Brain microvascular endothelial cell (primary cell): Measurements from ENCODE around the gene ZFHX3.
A peak's percentile ranks its signal among the peaks of the same experiment; 100 is the strongest.

ENCODE experiments used
- DNase-seq: peaks from one replicate; pipeline ENCODE4 v3.0.0-alpha.2; 2020
- H3K27ac ChIP-seq: fragments of 250-450 bp; sonication (Bioruptor Pico); 2 replicates; pipeline ENCODE4 v1.5.1; 2020; ENCODE audit warnings: mild to moderate bottlenecking, moderate library complexity
- H3K27me3 ChIP-seq: fragments of 250-450 bp; sonication (Bioruptor Pico); replicated peaks from 2 replicates; pipeline ENCODE4 v1.5.1; 2020; ENCODE audit warnings: mild to moderate bottlenecking
- H3K36me3 ChIP-seq: fragments of 250-450 bp; sonication (Bioruptor Pico); replicated peaks from 2 replicates; pipeline ENCODE4 v1.5.1; 2020; ENCODE audit warnings: mild to moderate bottlenecking
- H3K4me3 ChIP-seq: 2 replicates; pipeline ENCODE4 v1.5.1; 2011; ENCODE audit warnings: low read depth, mild to moderate bottlenecking, control low read depth, low read length, moderate library complexity
- in situ Hi-C: cut with HindIII; loops from 2 replicates; pipeline ENCODE4 v1.10.0; 2017; ENCODE audit warnings: low sequenced_read_pairs, low pct_ligation_motif_present
- TF ChIP-seq, protein P1 (sequence below): IDR thresholded peaks from 2 replicates; pipeline ENCODE4 v1.5.1; 2011; ENCODE audit warnings: low read depth, mild to moderate bottlenecking, moderate library complexity, low read length, control low read depth, inconsistent platforms; ENCODE audit errors: missing control alignments

Gene ZFHX3

DNA sequence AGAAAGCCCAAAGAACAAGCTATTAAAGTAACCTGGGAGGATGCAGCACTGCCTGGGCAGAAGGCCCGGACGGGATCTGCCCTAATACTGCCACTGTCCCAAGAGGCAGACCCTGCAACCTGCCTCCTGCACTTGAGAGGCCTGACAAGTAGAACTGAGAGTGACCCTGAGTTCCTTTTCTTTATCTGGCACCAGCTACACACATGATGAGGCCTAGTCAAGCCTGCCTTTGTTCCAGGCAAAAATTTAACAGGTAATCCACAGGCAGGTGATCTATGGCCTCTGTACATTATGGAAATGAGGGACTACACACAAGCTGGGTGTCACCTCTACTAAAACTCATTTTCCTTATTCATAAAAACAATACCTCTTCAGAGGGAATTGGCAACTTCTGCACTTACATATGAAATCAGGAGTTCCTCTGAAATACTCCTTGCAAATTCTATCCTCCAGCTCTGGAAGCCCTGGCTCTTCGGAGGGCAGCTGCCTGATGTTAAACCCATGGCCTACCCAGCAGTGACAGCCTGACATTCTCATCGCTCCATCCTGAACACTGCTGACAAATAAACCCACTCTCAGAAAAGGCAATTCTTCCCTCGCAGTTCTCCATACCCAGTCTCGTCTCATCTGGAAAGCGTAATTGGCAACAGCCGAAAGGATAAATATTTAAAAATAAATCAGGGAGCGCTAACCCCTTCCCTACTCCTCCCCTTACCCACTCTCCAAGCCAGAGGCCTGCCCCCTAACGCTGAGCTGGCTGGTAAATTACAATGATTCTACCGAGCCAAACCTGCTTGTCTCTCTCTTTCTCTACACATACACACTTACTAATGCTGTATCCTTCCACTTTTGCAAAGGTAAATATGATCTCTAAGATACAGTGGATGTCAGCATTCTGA lies 2.5 kb upstream of the ZFHX3 start:
- in situ Hi-C loops: no loop called here
- Histone ChIP-seq H3K27ac (peak overlapping the region; percentile 97), H3K36me3 (no peaks in the 10 kb centered on the region), H3K27me3 (no peaks in the 10 kb centered on the region), H3K4me3 (no peak overlapping the region)
- no peak for DNase-seq
- TF ChIP-seq, protein P1, sequence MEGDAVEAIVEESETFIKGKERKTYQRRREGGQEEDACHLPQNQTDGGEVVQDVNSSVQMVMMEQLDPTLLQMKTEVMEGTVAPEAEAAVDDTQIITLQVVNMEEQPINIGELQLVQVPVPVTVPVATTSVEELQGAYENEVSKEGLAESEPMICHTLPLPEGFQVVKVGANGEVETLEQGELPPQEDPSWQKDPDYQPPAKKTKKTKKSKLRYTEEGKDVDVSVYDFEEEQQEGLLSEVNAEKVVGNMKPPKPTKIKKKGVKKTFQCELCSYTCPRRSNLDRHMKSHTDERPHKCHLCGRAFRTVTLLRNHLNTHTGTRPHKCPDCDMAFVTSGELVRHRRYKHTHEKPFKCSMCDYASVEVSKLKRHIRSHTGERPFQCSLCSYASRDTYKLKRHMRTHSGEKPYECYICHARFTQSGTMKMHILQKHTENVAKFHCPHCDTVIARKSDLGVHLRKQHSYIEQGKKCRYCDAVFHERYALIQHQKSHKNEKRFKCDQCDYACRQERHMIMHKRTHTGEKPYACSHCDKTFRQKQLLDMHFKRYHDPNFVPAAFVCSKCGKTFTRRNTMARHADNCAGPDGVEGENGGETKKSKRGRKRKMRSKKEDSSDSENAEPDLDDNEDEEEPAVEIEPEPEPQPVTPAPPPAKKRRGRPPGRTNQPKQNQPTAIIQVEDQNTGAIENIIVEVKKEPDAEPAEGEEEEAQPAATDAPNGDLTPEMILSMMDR: no peak

DNA sequence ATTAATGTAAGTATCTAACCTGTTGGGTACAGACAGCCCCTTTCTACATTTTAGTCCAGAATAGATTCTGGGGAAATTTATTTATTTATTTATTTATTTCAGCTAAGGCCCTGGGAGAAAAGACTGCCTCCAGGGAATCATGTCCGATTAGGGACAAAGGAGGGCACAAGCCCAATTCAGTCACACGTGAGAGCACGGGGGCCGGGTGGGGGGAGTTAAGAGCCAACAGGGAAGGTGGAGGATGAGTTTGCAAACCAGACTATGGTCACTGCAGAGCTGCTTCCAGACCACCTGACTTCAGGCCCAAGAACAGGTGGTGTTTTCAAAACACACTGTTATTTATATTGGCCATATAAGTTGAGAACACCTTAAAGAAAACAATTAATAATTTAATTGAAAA lies 1.6 kb upstream of the ZFHX3 start:
- Histone ChIP-seq H3K4me3 (no peak overlapping the region), H3K36me3 (no peaks in the 10 kb centered on the region), H3K27me3 (no peaks in the 10 kb centered on the region), H3K27ac (peak overlapping the region; percentile 89)
- TF ChIP-seq, protein P1: no peak
- in situ Hi-C loops: no loop called here
- DNase-seq: no peak

DNA sequence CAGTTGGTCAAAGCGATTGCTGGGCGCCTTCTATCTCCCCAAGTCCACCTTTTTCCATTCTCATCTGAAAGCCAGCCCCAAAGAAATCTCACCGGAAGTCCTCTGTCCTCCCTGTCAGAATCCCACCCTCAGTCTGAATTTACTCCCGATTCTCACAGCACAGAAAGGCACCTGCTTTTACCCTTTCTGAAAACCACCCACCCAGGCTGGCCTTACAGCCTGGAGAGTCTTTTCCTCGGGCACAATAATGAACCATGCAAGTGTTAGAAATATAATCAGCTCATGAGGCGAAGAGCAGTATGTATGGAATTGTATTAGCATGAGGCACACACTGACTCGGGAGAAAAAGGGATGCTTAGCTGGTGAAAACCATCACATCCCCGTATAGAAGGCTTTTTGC lies 1.2 kb upstream of the ZFHX3 start:
- no peak for DNase-seq
- TF ChIP-seq, protein P1: no peak
- Histone ChIP-seq H3K36me3 (no peaks in the 10 kb centered on the region), H3K27ac (peak overlapping the region; percentile 89), H3K27me3 (no peaks in the 10 kb centered on the region), H3K4me3 (no peak overlapping the region)
- in situ Hi-C loops: no loop called here

DNA sequence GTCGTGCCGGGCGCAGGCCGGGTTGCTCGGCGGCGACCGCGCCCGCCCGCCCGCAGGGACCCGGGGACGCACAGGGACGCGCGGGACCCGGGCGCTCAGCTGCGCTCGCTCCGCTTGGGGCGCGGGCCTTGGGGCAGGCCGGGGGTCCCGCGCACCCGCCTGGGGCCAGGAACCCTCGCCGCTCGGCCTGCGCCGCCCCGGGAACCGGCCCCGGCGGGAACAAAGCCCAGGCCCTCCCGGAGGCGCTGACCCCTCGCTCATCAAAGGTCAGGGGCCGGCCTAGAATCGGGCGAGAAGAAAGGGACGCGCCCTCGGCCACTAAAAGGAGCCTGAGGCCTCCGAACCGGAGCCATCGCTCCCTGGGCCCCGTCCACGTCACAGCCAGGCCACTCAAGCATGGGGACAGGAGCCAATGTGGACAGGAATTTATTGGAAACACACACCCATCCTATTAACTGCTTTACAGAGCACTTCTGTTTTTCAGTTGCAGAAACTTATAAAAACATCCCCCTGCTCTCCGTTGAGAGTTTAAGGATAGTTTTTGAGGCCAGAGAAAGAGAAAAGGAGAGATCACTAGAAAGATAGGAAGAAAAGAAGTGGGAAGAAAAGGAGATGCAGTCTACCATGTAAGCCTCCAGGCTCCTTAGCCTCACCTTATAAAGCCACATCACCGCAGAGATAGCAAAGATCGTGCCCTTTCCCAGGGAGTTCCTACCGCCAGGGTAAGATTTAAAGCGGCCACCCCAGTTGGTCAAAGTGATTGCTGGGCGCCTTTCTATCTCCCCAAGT lies 558 bp upstream of the ZFHX3 start:
- H3K36me3 ChIP-seq: no peaks in the 10 kb centered on the region
- in situ Hi-C loops: no loop called here
- peak overlapping the region; percentile 89 for H3K27ac ChIP-seq
- TF ChIP-seq, protein P1: no peak
- no peak for DNase-seq
- peak overlapping the region; percentile 69 for H3K4me3 ChIP-seq
- H3K27me3 ChIP-seq: no peaks in the 10 kb centered on the region

DNA sequence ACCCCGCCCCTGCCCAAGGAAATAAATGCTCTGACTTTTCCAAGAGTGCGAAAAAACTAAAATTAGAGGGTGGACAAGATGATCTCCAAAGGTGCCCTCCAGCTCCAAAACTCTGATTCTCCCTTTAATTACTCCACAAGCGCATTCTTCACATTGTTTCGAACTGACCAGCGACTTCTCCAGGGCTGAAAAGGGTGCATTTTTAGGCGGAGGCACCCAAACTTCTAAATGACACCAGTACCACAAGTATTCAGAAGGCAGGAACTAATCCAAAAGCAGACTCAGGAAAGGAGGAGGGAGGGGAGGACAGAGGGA lies 750 bp downstream of the ZFHX3 start:
- no peak for DNase-seq
- TF ChIP-seq, protein P1: no peak
- Histone ChIP-seq H3K36me3 (no peaks in the 10 kb centered on the region), H3K27ac (peak overlapping the region; percentile 89), H3K27me3 (no peaks in the 10 kb centered on the region), H3K4me3 (peak overlapping the region; percentile 69)
- in situ Hi-C loops: no loop called here
